ENCODE results near the gene BASP1. TPM values are rescaled to one million over a fixed set of nuclear protein-coding genes. Genes with fewer than 3 reads are reported as not detected.

The BASP1 gene
- total RNA-seq, 1 donor from 2014 or later: 78.7 TPM

GRCh38 chr5:17212996-17213395 is 4.4 kb upstream of the BASP1 start:
- no peak for TF ChIP-seq CTCF (IDR thresholded peaks at IDR 0.05; ENCODE audit: insufficient read depth, low read length, severe bottlenecking)
- no peaks in the 10 kb centered on the region for H3K36me3 ChIP-seq (ENCODE audit: control insufficient read depth, insufficient read depth, low read length)
- H3K4me3 ChIP-seq (ENCODE audit: low read depth, low read length): no peak overlapping the region
- H3K27me3 ChIP-seq (ENCODE audit: control insufficient read depth, insufficient read depth, low read length): no peaks in the 10 kb centered on the region
- no peak for FAIRE-seq
- no peak for DNase-seq (ENCODE audit: low read depth)

GRCh38 chr5:17213938-17214337 is 3.5 kb upstream of the BASP1 start:
- no peaks in the 10 kb centered on the region for H3K36me3 ChIP-seq (ENCODE audit: control insufficient read depth, insufficient read depth, low read length)
- no peaks in the 10 kb centered on the region for H3K27me3 ChIP-seq (ENCODE audit: control insufficient read depth, insufficient read depth, low read length)
- no peak overlapping the region for H3K4me3 ChIP-seq (ENCODE audit: low read depth, low read length)
- FAIRE-seq (no peak), DNase-seq (ENCODE audit: low read depth) (no peak)
- TF ChIP-seq CTCF (IDR thresholded peaks at IDR 0.05; ENCODE audit: insufficient read depth, low read length, severe bottlenecking): no peak

DNA sequence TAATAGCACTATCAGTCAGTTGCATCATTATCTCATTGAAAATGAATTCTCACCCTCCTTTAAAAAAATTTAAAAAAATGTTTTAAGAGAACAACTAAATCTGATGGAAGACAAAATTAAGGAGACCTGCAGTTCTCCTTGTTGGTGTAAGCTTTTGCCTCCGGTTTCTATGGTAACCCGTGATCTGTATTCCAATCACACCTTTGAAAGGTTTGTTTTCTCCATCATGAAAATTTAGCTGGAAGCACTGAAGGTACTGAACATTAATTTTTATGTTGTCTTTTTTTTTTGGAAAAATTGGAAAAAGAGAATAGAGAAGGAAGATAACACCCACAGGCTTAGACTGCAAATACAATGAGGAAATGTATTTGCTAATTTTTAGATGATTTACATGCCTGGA is 2.5 kb upstream of the BASP1 start:
- H3K27me3 ChIP-seq (ENCODE audit: control insufficient read depth, insufficient read depth, low read length): no peaks in the 10 kb centered on the region
- no peak overlapping the region for H3K4me3 ChIP-seq (ENCODE audit: low read depth, low read length)
- DNase-seq (ENCODE audit: low read depth): no peak
- no peak for TF ChIP-seq CTCF (IDR thresholded peaks at IDR 0.05; ENCODE audit: insufficient read depth, low read length, severe bottlenecking)
- no peaks in the 10 kb centered on the region for H3K36me3 ChIP-seq (ENCODE audit: control insufficient read depth, insufficient read depth, low read length)
- no peak for FAIRE-seq

GRCh38 chr5:17215361-17215760 is 2.1 kb upstream of the BASP1 start:
- FAIRE-seq: no peak
- no peaks in the 10 kb centered on the region for H3K27me3 ChIP-seq (ENCODE audit: control insufficient read depth, insufficient read depth, low read length)
- no peak for DNase-seq (ENCODE audit: low read depth)
- H3K4me3 ChIP-seq (ENCODE audit: low read depth, low read length): no peak overlapping the region
- no peak for TF ChIP-seq CTCF (IDR thresholded peaks at IDR 0.05; ENCODE audit: insufficient read depth, low read length, severe bottlenecking)
- H3K36me3 ChIP-seq (ENCODE audit: control insufficient read depth, insufficient read depth, low read length): no peaks in the 10 kb centered on the region

- DNase-seq (ENCODE audit: low read depth) (peak; percentile 81), FAIRE-seq (no peak)
- Histone ChIP-seq H3K36me3 (ENCODE audit: control insufficient read depth, insufficient read depth, low read length) (no peaks in the 10 kb centered on the region), H3K4me3 (ENCODE audit: low read depth, low read length) (peak overlapping the region; percentile 88), H3K27me3 (ENCODE audit: control insufficient read depth, insufficient read depth, low read length) (no peaks in the 10 kb centered on the region)
- TF ChIP-seq CTCF (IDR thresholded peaks at IDR 0.05; ENCODE audit: insufficient read depth, low read length, severe bottlenecking): peak; percentile 81
Observed at GRCh38 chr5:17216176-17216973, 1.1 kb upstream of the BASP1 start.
